H1 (cell line): Measurements from ENCODE around the gene TDP2.

Experiments
- CBX8 ChIP-seq: fragments of 300-800, 300-1000 bp; sonication (generic); IDR thresholded peaks from 2 replicates; pipeline ENCODE4 v1.7.1; 2016; ENCODE audit warnings: low read depth, low read length, borderline replicate concordance
- CREB1 ChIP-seq: IDR thresholded peaks from 2 replicates; pipeline ENCODE4 v1.6.1; 2012; ENCODE audit warnings: inconsistent platforms
- CTCF ChIP-seq, 3 experiments: IDR thresholded peaks; 1 replicate in 2 of 3; 2 replicates in 1 of 3; pipeline versions ENCODE4 v1.5.1 to v1.6.1; 2011; ENCODE audit warnings: low read length in 3 of 3, mild to moderate bottlenecking in 3 of 3, inconsistent platforms in 2 of 3, low read depth in 1 of 3, moderate library complexity in 1 of 3; ENCODE audit not compliant: insufficient read depth in 1 of 3; ENCODE audit errors: control extremely low read depth in 1 of 3
- EP300 ChIP-seq, 2 experiments: IDR thresholded peaks; 1 replicate in 1 of 2; 2 replicates in 1 of 2; pipeline ENCODE4 v1.6.1; 2011 to 2012; ENCODE audit warnings: low read depth in 2 of 2, low read length in 2 of 2, mild to moderate bottlenecking in 2 of 2, borderline replicate concordance in 1 of 2, inconsistent platforms in 1 of 2, moderate library complexity in 1 of 2
- EZH2 ChIP-seq: fragments of 200-600 bp; sonication (generic); IDR thresholded peaks from 2 replicates; pipeline ENCODE4 v1.7.1; 2012; ENCODE audit warnings: low read depth, mild to moderate bottlenecking, moderate library complexity, low read length, inconsistent platforms; ENCODE audit not compliant: severe bottlenecking
- HDAC2 ChIP-seq, 2 experiments: fragments of 300-600 bp in 1 of 2; sonication (generic) in 1 of 2; IDR thresholded peaks; 2 replicates each; pipeline ENCODE4 v1.6.1; 2011 to 2012; ENCODE audit warnings: low read depth in 2 of 2, low read length in 2 of 2, mild to moderate bottlenecking in 2 of 2, moderate library complexity in 2 of 2, borderline replicate concordance in 1 of 2, inconsistent platforms in 1 of 2
- NRF1 ChIP-seq: IDR thresholded peaks from 2 replicates; pipeline ENCODE4 v1.6.1; 2011; ENCODE audit warnings: mild to moderate bottlenecking, low read depth, low read length, improper control_type of control experiment
- POLR2A ChIP-seq, 2 experiments: IDR thresholded peaks; 1 replicate in 1 of 2; 2 replicates in 1 of 2; pipeline ENCODE4 v1.6.1; 2011; ENCODE audit warnings: low read depth in 2 of 2, low read length in 2 of 2, mild to moderate bottlenecking in 2 of 2; ENCODE audit errors: control extremely low read depth in 1 of 2
- POLR2AphosphoS5 ChIP-seq: IDR thresholded peaks from 2 replicates; pipeline ENCODE4 v1.6.1; 2011; ENCODE audit warnings: low read depth, low read length
- RXRA ChIP-seq: IDR thresholded peaks from 2 replicates; pipeline ENCODE4 v1.6.1; 2011; ENCODE audit warnings: low read depth, mild to moderate bottlenecking, low read length, moderate library complexity; ENCODE audit not compliant: insufficient read depth
- SAP30 ChIP-seq: fragments of 300-600 bp; sonication (generic); IDR thresholded peaks from 2 replicates; pipeline ENCODE4 v1.7.1; 2012; ENCODE audit warnings: low read length, moderate library complexity, mild to moderate bottlenecking, inconsistent platforms; ENCODE audit not compliant: insufficient read depth, insufficient replicate concordance
- TAF1 ChIP-seq: IDR thresholded peaks from 2 replicates; pipeline ENCODE4 v1.6.1; 2011; ENCODE audit warnings: mild to moderate bottlenecking, low read depth, low read length
- TBP ChIP-seq: IDR thresholded peaks from 2 replicates; pipeline ENCODE4 v1.6.1; 2011; ENCODE audit warnings: low read depth, low read length, improper control_type of control experiment
- ZNF274 ChIP-seq: IDR thresholded peaks from 2 replicates; pipeline ENCODE4 v1.7.0; 2012; ENCODE audit warnings: low read length, borderline replicate concordance; ENCODE audit errors: extremely low read depth

GRCh38 chr6:24692848-24693592 lies 26.3 kb upstream of the TDP2 start:
- TF ChIP-seq POLR2A (IDR thresholded peaks at IDR 0.05; ENCODE audit: control extremely low read depth in 1 of 2, low read depth in 2 of 2, low read length in 2 of 2) = no peak
- no peak for TF ChIP-seq CTCF (IDR thresholded peaks at IDR 0.05; ENCODE audit: control extremely low read depth in 1 of 3, insufficient read depth in 1 of 3, low read depth in 1 of 3, low read length in 3 of 3)
- TF ChIP-seq CREB1 = no peak
- no peak for TF ChIP-seq CBX8
- no peak for TF ChIP-seq EZH2
- TF ChIP-seq ZNF274 = no peak
- TF ChIP-seq NRF1 = no peak
- TF ChIP-seq TAF1 = no peak
- TF ChIP-seq POLR2AphosphoS5 = no peak
- TF ChIP-seq SAP30 = no peak
- no peak for TF ChIP-seq HDAC2 (IDR thresholded peaks at IDR 0.05; ENCODE audit: borderline replicate concordance in 1 of 2, low read depth in 2 of 2, low read length in 2 of 2)
- TF ChIP-seq EP300 (IDR thresholded peaks at IDR 0.05; ENCODE audit: borderline replicate concordance in 1 of 2, low read depth in 2 of 2, low read length in 2 of 2) = no peak
- TF ChIP-seq TBP = no peak
- no peak for TF ChIP-seq RXRA
